Measurements from ENCODE around the gene PPP2R3B. TPM values are rescaled to one million over a fixed set of nuclear protein-coding genes. Genes with fewer than 3 reads are reported as not detected.
"Not testable (repeated sequence)": the region's sequence is repeated elsewhere in the genome, so short reads cannot be mapped to it uniquely, and the experiment has no call there.

PPP2R3B gene
- total RNA-seq, 1 donor from 2014 or later = 47.6 TPM

GRCh38 chrX:352181-352580 is 34.5 kb downstream of the PPP2R3B start:
- Mint-ChIP-seq H3K36me3 (ENCODE audit: low read depth) (peaks cover 12% of the 10 kb centered on the region), H3K27me3 (ENCODE audit: low read depth) (no peaks in the 10 kb centered on the region), H3K4me1 (ENCODE audit: low read depth) (peaks cover 9% of the 10 kb centered on the region), H3K4me3 (ENCODE audit: low read depth) (no peak overlapping the region), H3K9me3 (peaks cover 3% of the 10 kb centered on the region), H3K27ac (no peak overlapping the region)
- intact Hi-C loops (cut with micrococcal nuclease) = no loop called here
- DNase-seq (ENCODE audit: low spot score) = no peak

DNA sequence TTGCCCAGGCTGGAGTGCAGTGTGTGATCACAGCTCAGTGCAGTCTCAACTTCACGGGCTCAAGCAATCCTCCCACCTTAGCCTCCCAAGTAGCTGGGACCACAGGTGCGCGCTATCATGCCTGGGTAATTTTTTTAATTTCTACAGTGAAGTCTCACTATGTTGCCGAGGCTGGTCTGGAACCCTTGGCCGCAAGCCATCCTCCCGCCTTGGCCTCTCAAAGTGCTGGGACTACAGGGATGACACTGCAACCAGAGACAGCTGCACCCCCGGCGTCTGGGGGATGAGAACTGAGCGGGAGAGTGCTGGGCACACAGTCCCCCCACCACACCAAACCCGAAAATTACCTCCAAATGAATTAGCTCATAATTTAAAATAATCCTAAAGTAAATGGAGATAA is 35.0 kb downstream of the PPP2R3B start:
- Mint-ChIP-seq H3K27me3 (ENCODE audit: low read depth) (no peaks in the 10 kb centered on the region), H3K4me1 (ENCODE audit: low read depth) (peaks cover 5% of the 10 kb centered on the region), H3K27ac (no peak overlapping the region), H3K9me3 (no peaks in the 10 kb centered on the region), H3K4me3 (ENCODE audit: low read depth) (no peak overlapping the region), H3K36me3 (ENCODE audit: low read depth) (peaks cover 7% of the 10 kb centered on the region)
- intact Hi-C loops (cut with micrococcal nuclease) = no loop called here
- no peak for DNase-seq (ENCODE audit: low spot score)

DNA sequence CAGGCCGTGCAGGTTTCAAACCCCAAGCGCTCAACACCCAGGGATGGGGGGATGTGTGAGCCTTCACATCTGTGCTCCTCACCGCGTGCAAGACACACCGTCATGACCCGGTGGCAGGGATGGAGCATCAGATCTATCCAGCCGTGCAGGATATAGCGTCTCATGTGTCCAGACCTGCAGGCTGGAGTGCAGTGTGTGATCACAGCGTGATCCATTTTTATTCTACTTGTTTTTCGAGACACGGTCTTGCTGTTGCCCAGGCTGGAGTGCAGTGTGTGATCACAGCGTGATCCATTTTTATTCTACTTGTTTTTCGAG is 35.4 kb downstream of the PPP2R3B start:
- H3K9me3 Mint-ChIP-seq; H3K27me3 Mint-ChIP-seq (ENCODE audit: low read depth); H3K36me3 Mint-ChIP-seq (ENCODE audit: low read depth); intact Hi-C loops (cut with micrococcal nuclease); H3K4me1 Mint-ChIP-seq (ENCODE audit: low read depth); H3K4me3 Mint-ChIP-seq (ENCODE audit: low read depth); DNase-seq (ENCODE audit: low spot score); H3K27ac Mint-ChIP-seq: not testable (repeated sequence)

DNA sequence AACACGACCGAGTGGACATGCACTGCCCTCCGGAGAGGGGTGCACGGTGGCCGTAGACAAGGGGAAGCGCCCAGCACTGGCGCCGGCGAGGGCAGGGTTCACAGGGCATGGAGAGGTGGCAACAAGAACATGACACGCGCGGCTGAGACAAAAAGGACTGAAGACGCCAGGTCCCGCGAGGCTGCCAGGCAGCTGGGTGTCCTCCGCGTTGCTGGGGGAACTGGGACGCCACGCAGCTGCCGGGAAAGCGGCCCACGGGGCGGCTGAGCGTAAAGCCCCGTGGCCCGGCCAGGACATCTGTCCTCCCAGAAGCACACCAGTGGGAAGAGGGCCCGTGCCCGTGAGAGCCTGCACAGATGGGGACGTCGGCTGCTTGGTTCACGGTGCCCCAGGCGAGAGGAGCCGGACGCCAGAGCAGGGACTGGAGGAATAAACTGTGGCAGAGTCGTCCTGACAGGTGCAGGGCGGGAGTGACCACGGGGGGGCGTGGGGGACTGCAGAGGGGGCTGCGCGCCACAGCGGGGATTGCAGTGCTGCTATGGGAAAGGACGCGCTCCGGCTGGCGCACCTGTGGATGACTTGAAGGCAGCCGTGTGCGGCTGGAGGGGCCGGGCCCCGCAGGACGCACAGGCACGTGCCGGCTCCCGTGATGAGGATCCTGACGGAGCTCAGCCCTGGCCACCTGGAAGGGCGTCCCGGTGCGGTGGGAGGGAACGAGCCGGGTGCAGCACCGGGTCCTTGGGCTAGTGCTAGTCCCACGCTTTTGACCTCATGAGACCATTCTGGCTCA is 36.0 kb downstream of the PPP2R3B start:
- intact Hi-C loops (cut with micrococcal nuclease) = no loop called here
- H3K27ac Mint-ChIP-seq = no peak overlapping the region
- peaks cover 3% of the 10 kb centered on the region for H3K36me3 Mint-ChIP-seq (ENCODE audit: low read depth)
- no peak overlapping the region for H3K4me3 Mint-ChIP-seq (ENCODE audit: low read depth)
- H3K9me3 Mint-ChIP-seq = no peaks in the 10 kb centered on the region
- no peak for DNase-seq (ENCODE audit: low spot score)
- no peaks in the 10 kb centered on the region for H3K27me3 Mint-ChIP-seq (ENCODE audit: low read depth)
- H3K4me1 Mint-ChIP-seq (ENCODE audit: low read depth) = no peaks in the 10 kb centered on the region

GRCh38 chrX:350148-350533 is 36.6 kb downstream of the PPP2R3B start:
- Mint-ChIP-seq H3K27me3 (ENCODE audit: low read depth) (no peaks in the 10 kb centered on the region), H3K27ac (no peak overlapping the region), H3K36me3 (ENCODE audit: low read depth) (peaks cover 6% of the 10 kb centered on the region), H3K4me1 (ENCODE audit: low read depth) (no peaks in the 10 kb centered on the region), H3K4me3 (ENCODE audit: low read depth) (no peak overlapping the region), H3K9me3 (no peaks in the 10 kb centered on the region)
- DNase-seq (ENCODE audit: low spot score) = no peak
- intact Hi-C loops (cut with micrococcal nuclease) = no loop called here

DNA sequence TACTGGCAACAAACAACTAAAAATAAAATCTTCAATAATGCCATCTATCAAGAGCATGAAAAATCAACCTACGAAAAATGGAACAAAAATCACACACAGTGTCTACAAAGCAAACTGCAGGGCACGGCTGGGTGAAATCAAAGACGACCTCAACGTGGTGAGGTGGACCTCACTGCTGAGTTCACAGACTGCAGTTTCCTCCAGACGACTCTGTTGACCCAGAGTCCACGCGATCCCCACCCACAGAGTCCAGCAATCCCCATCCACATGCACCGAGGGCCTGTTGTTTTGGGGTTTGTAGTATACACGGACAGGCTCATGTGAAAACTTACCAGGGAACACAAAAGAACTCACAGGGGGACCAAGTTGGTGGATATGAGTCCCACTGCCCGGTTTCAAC is 37.0 kb downstream of the PPP2R3B start:
- intact Hi-C loops (cut with micrococcal nuclease) = no loop called here
- H3K4me1 Mint-ChIP-seq (ENCODE audit: low read depth) = no peaks in the 10 kb centered on the region
- DNase-seq (ENCODE audit: low spot score) = no peak
- H3K36me3 Mint-ChIP-seq (ENCODE audit: low read depth) = peaks cover 11% of the 10 kb centered on the region
- H3K27me3 Mint-ChIP-seq (ENCODE audit: low read depth) = no peaks in the 10 kb centered on the region
- H3K27ac Mint-ChIP-seq = no peak overlapping the region
- no peaks in the 10 kb centered on the region for H3K9me3 Mint-ChIP-seq
- H3K4me3 Mint-ChIP-seq (ENCODE audit: low read depth) = no peak overlapping the region

GRCh38 chrX:349196-349595 is 37.5 kb downstream of the PPP2R3B start:
- H3K36me3 Mint-ChIP-seq (ENCODE audit: low read depth) = peaks cover 14% of the 10 kb centered on the region
- no peaks in the 10 kb centered on the region for H3K4me1 Mint-ChIP-seq (ENCODE audit: low read depth)
- no peak overlapping the region for H3K27ac Mint-ChIP-seq
- H3K4me3 Mint-ChIP-seq (ENCODE audit: low read depth) = no peak overlapping the region
- intact Hi-C loops (cut with micrococcal nuclease) = no loop called here
- DNase-seq (ENCODE audit: low spot score) = no peak
- no peaks in the 10 kb centered on the region for H3K9me3 Mint-ChIP-seq
- H3K27me3 Mint-ChIP-seq (ENCODE audit: low read depth) = no peaks in the 10 kb centered on the region

DNA sequence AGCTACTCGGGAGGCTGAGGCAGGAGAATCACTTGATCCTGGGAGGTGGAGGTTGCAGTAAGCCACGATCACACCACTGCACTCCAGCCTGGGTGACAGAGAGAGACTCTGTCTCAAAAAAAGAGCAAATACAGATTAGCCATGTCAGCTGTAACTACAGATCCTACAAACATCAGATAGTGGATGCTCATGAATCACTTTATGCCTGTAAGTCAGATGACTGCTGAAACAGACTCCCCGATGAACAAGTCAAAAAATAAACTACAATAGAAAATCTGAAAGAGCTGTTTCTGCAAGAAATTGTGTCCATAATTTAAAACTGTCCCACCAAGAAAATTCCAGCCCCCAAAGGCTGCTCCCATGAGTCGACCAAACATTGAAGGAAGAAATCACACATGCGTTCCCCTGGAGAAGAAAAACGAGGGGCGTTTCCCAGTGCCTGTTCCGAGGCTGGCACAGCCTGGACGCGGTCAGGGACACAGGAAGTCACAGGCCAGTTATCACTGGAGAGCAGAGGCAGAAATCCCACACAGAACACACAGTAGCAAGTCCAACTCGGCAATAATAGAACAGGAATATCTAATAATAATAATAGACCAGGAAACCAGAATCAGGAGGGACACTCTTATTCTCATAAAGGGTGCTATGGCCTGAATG is 38.1 kb downstream of the PPP2R3B start:
- Mint-ChIP-seq H3K36me3 (ENCODE audit: low read depth) (peaks cover 14% of the 10 kb centered on the region), H3K4me1 (ENCODE audit: low read depth) (no peaks in the 10 kb centered on the region), H3K9me3 (no peaks in the 10 kb centered on the region), H3K27ac (no peak overlapping the region), H3K27me3 (ENCODE audit: low read depth) (no peaks in the 10 kb centered on the region), H3K4me3 (ENCODE audit: low read depth) (no peak overlapping the region)
- intact Hi-C loops (cut with micrococcal nuclease) = no loop called here
- no peak for DNase-seq (ENCODE audit: low spot score)

DNA sequence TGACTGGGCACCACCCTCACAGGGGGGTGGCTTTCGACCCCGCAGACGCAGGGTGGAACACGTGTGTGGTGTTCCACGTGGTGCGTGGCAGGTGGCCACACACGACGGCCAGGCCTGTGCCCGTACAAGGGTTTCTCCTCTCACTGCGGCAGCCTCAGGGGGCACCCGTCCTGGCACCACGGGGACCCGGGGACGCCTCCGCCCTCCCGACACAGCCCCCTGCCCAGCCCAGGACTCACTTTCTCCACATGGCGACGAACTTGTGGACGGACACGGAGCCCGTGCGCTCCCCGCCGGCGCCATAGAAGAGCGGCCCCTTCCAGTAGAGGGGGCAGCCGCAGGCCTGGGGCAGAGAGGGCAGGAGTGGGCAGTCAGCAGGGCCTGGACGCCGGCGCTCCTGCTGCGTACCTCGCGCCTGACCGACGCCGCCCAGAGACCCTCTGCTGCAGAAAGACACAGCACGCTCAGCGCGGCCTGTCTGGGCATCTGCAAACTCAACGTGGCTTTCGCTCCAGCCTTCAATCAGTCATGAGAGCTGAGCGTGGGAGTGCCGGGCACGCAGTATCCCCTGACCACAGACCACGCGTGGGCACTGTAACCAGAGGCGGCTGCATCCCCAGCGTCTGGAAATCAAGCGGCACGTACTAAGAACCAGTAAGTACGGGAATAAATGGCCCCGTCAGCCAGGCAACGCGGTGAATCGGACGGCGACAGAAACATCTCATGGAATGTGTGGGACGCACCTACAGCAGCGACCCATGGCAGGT is 39.2 kb downstream of the PPP2R3B start:
- no peak for DNase-seq (ENCODE audit: low spot score)
- Mint-ChIP-seq H3K9me3 (no peaks in the 10 kb centered on the region), H3K27ac (no peak overlapping the region), H3K4me3 (ENCODE audit: low read depth) (no peak overlapping the region), H3K36me3 (ENCODE audit: low read depth) (peaks cover 14% of the 10 kb centered on the region), H3K4me1 (ENCODE audit: low read depth) (no peaks in the 10 kb centered on the region), H3K27me3 (ENCODE audit: low read depth) (no peaks in the 10 kb centered on the region)
- intact Hi-C loops (cut with micrococcal nuclease) = no loop called here

DNA sequence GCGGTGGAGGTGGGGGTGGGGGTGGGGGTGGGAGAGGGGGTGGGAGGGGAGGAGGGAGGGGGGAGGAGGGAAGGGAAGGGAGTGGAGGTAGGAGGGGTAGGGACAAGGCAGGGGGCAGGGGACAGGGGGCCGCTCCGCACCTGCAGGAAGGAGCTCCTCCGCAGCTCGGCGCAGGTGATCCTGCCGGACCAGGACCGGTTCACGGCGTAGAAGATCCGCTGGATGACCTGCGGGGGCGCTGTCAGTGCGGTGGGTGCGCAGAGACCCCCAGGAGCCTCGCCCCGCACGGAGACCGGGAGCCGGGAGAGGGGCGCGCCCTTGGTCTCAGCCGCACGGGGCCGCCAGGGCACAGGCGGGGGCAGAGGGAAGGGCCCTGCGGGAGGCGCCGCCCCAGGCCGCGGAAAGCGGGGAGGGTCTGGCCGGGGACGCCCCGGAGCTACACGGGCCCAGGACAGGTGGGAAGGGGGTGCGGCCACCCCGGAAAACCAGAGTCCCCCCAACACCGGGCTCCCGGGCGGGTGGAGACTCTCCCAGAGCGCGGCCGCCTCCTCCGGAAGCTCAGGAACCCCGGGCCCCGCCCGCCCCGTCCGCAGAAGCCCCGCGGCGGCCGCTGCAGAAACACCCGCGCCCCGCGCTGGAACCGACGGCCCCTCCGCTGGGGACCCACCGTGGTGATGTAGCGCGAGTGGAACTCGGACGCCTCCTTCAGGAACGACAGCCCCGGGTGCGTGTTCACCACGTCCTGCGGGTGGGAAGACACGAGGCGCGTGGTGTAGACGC is 40.5 kb downstream of the PPP2R3B start:
- intact Hi-C loops (cut with micrococcal nuclease) = no loop called here
- Mint-ChIP-seq H3K9me3 (peaks cover 4% of the 10 kb centered on the region), H3K4me3 (ENCODE audit: low read depth) (no peak overlapping the region), H3K36me3 (ENCODE audit: low read depth) (peaks cover 24% of the 10 kb centered on the region), H3K27me3 (ENCODE audit: low read depth) (no peaks in the 10 kb centered on the region), H3K4me1 (ENCODE audit: low read depth) (no peaks in the 10 kb centered on the region), H3K27ac (no peak overlapping the region)
- no peak for DNase-seq (ENCODE audit: low spot score)

GRCh38 chrX:345020-345925 is 41.4 kb downstream of the PPP2R3B start:
- Mint-ChIP-seq H3K36me3 (ENCODE audit: low read depth) (peaks cover 29% of the 10 kb centered on the region), H3K9me3 (peaks cover 4% of the 10 kb centered on the region), H3K4me3 (ENCODE audit: low read depth) (no peak overlapping the region), H3K4me1 (ENCODE audit: low read depth) (no peaks in the 10 kb centered on the region), H3K27me3 (ENCODE audit: low read depth) (no peaks in the 10 kb centered on the region), H3K27ac (no peak overlapping the region)
- intact Hi-C loops (cut with micrococcal nuclease) = no loop called here
- no peak for DNase-seq (ENCODE audit: low spot score)

- DNase-seq (ENCODE audit: low spot score) = no peak
- Mint-ChIP-seq H3K27ac (no peak overlapping the region), H3K9me3 (peaks cover 4% of the 10 kb centered on the region), H3K27me3 (ENCODE audit: low read depth) (no peaks in the 10 kb centered on the region), H3K4me1 (ENCODE audit: low read depth) (no peaks in the 10 kb centered on the region), H3K4me3 (ENCODE audit: low read depth) (no peak overlapping the region), H3K36me3 (ENCODE audit: low read depth) (peaks cover 29% of the 10 kb centered on the region)
- intact Hi-C loops (cut with micrococcal nuclease) = no loop called here
Measured at GRCh38 chrX:344371-344901, 42.3 kb downstream of the PPP2R3B start.
